ENCODE results near the gene SERPINA4. TPM values are rescaled to one million over a fixed set of nuclear protein-coding genes. Genes with fewer than 3 reads are reported as not detected.
A peak's percentile ranks its signal among the peaks of the same experiment; 100 is the strongest.

SERPINA4 gene
- total and polyA plus RNA-seq, 2 of the 13 experiments (the other 11 are each of a cell fraction or from before 2014, with no cell fraction given): 39.1 to 57.8 TPM

DNA sequence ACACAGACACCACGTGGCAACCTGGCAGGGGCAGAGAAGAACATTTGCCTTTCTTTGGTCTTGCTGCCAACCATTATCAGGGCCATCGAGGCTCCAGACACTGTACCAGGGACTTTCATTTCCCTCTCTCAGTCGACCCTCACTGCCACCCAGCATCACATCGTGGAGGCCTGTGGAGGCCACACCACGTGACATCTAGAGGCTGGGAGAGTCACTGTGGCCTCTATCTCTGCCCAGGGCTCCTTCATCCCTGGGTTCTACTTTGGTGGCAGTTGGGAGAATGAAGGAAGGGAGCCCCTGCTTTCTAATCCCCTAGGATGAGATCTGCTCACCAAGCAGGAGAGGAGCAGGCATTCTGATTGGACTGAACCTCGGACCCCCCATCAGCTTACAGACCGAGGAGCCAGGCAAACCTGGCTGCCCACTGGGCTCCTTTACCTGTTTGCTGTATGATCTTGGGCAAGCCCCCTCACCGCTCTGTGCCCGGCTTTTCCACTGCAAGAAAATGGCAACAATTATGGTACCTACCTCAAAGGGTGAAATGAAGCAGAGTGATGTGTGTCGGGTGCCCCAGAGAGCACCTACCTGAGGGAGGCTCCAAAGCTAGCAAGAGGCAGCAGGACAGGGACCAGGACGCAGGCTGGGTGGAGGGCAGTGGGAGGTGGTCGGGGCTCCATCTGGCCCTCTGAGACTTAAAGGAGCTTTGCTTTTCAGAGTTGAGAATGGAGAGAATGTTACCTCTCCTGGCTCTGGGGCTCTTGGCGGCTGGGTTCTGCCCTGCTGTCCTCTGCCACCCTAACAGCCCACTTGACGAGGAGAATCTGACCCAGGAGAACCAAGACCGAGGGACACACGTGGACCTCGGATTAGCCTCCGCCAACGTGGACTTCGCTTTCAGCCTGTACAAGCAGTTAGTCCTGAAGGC is 52.7 kb downstream of the SERPINA4 start (continued):
- TF ChIP-seq, protein P1, sequence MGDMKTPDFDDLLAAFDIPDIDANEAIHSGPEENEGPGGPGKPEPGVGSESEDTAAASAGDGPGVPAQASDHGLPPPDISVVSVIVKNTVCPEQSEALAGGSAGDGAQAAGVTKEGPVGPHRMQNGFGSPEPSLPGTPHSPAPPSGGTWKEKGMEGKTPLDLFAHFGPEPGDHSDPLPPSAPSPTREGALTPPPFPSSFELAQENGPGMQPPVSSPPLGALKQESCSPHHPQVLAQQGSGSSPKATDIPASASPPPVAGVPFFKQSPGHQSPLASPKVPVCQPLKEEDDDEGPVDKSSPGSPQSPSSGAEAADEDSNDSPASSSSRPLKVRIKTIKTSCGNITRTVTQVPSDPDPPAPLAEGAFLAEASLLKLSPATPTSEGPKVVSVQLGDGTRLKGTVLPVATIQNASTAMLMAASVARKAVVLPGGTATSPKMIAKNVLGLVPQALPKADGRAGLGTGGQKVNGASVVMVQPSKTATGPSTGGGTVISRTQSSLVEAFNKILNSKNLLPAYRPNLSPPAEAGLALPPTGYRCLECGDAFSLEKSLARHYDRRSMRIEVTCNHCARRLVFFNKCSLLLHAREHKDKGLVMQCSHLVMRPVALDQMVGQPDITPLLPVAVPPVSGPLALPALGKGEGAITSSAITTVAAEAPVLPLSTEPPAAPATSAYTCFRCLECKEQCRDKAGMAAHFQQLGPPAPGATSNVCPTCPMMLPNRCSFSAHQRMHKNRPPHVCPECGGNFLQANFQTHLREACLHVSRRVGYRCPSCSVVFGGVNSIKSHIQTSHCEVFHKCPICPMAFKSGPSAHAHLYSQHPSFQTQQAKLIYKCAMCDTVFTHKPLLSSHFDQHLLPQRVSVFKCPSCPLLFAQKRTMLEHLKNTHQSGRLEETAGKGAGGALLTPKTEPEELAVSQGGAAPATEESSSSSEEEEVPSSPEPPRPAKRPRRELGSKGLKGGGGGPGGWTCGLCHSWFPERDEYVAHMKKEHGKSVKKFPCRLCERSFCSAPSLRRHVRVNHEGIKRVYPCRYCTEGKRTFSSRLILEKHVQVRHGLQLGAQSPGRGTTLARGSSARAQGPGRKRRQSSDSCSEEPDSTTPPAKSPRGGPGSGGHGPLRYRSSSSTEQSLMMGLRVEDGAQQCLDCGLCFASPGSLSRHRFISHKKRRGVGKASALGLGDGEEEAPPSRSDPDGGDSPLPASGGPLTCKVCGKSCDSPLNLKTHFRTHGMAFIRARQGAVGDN (CRISPR knock-in tag; IDR thresholded peaks at IDR 0.05): peak; percentile 40; the same call in 1 of the 2 replicates
- TF ChIP-seq CCDC6 (CRISPR knock-in tag; IDR thresholded peaks at IDR 0.05) (peak; percentile 8; the same call in 1 of the 2 replicates), AGO2 (optimal IDR thresholded peaks at IDR 0.05; ENCODE audit: low read depth, low read length) (peak; percentile 96), ZC3H4 (CRISPR knock-in tag; IDR thresholded peaks at IDR 0.05; ENCODE audit: borderline replicate concordance) (0 out of 2 replicates have a peak, but pooled peaks have one; percentile 26), SMAD3 (CRISPR knock-in tag; IDR thresholded peaks at IDR 0.05) (no peak), DR1 (CRISPR knock-in tag; IDR thresholded peaks at IDR 0.05) (no peak), HNRNPH1 (optimal IDR thresholded peaks at IDR 0.05; ENCODE audit: low read depth, low read length) (peak; percentile 82), CBX5 (CRISPR knock-in tag; IDR thresholded peaks at IDR 0.05; ENCODE audit: borderline replicate concordance) (no peak), CCAR2 (optimal IDR thresholded peaks at IDR 0.05; ENCODE audit: low read depth, low read length) (peak; percentile 78)
- TF ChIP-seq, protein P2, sequence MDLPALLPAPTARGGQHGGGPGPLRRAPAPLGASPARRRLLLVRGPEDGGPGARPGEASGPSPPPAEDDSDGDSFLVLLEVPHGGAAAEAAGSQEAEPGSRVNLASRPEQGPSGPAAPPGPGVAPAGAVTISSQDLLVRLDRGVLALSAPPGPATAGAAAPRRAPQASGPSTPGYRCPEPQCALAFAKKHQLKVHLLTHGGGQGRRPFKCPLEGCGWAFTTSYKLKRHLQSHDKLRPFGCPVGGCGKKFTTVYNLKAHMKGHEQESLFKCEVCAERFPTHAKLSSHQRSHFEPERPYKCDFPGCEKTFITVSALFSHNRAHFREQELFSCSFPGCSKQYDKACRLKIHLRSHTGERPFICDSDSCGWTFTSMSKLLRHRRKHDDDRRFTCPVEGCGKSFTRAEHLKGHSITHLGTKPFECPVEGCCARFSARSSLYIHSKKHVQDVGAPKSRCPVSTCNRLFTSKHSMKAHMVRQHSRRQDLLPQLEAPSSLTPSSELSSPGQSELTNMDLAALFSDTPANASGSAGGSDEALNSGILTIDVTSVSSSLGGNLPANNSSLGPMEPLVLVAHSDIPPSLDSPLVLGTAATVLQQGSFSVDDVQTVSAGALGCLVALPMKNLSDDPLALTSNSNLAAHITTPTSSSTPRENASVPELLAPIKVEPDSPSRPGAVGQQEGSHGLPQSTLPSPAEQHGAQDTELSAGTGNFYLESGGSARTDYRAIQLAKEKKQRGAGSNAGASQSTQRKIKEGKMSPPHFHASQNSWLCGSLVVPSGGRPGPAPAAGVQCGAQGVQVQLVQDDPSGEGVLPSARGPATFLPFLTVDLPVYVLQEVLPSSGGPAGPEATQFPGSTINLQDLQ (CRISPR knock-in tag; IDR thresholded peaks at IDR 0.05): 0 out of 2 replicates have a peak, but pooled peaks have one; percentile 46
- TF ChIP-seq, protein P3, sequence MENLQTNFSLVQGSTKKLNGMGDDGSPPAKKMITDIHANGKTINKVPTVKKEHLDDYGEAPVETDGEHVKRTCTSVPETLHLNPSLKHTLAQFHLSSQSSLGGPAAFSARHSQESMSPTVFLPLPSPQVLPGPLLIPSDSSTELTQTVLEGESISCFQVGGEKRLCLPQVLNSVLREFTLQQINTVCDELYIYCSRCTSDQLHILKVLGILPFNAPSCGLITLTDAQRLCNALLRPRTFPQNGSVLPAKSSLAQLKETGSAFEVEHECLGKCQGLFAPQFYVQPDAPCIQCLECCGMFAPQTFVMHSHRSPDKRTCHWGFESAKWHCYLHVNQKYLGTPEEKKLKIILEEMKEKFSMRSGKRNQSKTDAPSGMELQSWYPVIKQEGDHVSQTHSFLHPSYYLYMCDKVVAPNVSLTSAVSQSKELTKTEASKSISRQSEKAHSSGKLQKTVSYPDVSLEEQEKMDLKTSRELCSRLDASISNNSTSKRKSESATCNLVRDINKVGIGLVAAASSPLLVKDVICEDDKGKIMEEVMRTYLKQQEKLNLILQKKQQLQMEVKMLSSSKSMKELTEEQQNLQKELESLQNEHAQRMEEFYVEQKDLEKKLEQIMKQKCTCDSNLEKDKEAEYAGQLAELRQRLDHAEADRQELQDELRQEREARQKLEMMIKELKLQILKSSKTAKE (CRISPR knock-in tag; IDR thresholded peaks at IDR 0.05; ENCODE audit: borderline replicate concordance): no peak; the same call in 1 of the 2 replicates
- TF ChIP-seq, protein P4, sequence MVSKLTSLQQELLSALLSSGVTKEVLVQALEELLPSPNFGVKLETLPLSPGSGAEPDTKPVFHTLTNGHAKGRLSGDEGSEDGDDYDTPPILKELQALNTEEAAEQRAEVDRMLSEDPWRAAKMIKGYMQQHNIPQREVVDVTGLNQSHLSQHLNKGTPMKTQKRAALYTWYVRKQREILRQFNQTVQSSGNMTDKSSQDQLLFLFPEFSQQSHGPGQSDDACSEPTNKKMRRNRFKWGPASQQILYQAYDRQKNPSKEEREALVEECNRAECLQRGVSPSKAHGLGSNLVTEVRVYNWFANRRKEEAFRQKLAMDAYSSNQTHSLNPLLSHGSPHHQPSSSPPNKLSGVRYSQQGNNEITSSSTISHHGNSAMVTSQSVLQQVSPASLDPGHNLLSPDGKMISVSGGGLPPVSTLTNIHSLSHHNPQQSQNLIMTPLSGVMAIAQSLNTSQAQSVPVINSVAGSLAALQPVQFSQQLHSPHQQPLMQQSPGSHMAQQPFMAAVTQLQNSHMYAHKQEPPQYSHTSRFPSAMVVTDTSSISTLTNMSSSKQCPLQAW (CRISPR knock-in tag; IDR thresholded peaks at IDR 0.05): no peak
- TF ChIP-seq, protein P5, sequence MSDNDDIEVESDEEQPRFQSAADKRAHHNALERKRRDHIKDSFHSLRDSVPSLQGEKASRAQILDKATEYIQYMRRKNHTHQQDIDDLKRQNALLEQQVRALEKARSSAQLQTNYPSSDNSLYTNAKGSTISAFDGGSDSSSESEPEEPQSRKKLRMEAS (IDR thresholded peaks at IDR 0.05): 0 out of 2 replicates have a peak, but pooled peaks have one; percentile 6

All from HepG2 (cell line).